GM12875 (cell line): Measurements from ENCODE around the gene GPR161.

Experiments used
- H3K4me3 ChIP-seq: one replicate; pipeline ENCODE4 v1.5.1; 2011; ENCODE audit warnings: low read depth, low read length, control low read depth
- TF ChIP-seq, protein P1 (sequence below): IDR thresholded peaks from 2 replicates; pipeline ENCODE4 v1.5.1; 2011; ENCODE audit warnings: low read depth, mild to moderate bottlenecking, control low read depth, inconsistent platforms, low read length, moderate library complexity, borderline replicate concordance; ENCODE audit not compliant: insufficient read depth

GPR161 gene

GRCh38 chr1:168087696-168088095, 49.0 kb downstream of the GPR161 start:
- H3K4me3 ChIP-seq: no peak overlapping the region
- TF ChIP-seq, protein P1, sequence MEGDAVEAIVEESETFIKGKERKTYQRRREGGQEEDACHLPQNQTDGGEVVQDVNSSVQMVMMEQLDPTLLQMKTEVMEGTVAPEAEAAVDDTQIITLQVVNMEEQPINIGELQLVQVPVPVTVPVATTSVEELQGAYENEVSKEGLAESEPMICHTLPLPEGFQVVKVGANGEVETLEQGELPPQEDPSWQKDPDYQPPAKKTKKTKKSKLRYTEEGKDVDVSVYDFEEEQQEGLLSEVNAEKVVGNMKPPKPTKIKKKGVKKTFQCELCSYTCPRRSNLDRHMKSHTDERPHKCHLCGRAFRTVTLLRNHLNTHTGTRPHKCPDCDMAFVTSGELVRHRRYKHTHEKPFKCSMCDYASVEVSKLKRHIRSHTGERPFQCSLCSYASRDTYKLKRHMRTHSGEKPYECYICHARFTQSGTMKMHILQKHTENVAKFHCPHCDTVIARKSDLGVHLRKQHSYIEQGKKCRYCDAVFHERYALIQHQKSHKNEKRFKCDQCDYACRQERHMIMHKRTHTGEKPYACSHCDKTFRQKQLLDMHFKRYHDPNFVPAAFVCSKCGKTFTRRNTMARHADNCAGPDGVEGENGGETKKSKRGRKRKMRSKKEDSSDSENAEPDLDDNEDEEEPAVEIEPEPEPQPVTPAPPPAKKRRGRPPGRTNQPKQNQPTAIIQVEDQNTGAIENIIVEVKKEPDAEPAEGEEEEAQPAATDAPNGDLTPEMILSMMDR: no peak

GRCh38 chr1:168086438-168086837, 50.3 kb downstream of the GPR161 start:
- H3K4me3 ChIP-seq: no peak overlapping the region
- TF ChIP-seq, protein P1: 0 out of 2 replicates have a peak, but pooled peaks have one; percentile 15

- TF ChIP-seq, protein P1: no peak
These were observed 51.3 kb downstream of the GPR161 start for GRCh38 chr1:168085401-168085872.

DNA sequence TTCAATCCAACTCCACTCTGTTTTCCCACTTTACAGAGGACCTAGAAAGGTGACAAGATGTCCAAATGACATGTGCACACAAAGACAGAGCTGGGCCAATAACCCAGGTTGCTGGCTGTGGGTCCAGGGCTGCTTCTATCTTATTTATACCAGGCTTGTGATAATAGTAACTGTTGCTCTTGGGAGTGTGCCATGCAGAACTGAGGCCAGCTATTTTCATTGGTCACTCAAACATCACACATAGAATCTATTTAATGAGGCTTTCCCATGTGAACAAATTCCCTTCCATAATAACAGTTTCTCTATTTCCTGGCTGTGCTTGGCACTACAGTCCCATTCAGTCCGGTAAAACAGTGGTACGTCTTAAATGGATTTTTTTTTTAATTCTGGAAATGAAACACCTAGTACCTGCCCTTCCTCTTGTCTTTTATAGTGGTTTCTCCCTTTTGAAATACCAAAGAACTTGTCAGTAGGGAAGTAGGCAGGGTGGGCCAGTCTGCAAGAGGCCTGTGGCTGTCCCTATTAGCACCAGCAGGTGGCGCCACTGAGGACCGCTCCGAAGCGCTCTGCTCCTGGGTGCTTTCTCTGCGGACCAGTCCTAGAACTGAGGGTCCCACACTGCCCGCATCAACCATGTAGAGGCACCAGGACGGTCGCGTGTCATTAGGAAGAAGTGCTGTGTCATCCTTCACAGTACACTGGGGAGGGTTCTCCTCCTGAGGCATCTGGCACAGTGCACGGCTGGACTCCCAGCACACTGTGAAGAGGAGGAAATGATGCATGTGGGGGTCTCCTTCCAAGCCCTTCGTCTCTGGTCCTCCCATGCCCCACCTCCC, 52.1 kb downstream of the GPR161 start:
- TF ChIP-seq, protein P1: peak; percentile 89
- no peak overlapping the region for H3K4me3 ChIP-seq

More at GRCh38 chr1:168085401-168085872, 51.3 kb downstream of the GPR161 start:
- no peak overlapping the region for H3K4me3 ChIP-seq

GRCh38 chr1:168083456-168084325, 53.0 kb downstream of the GPR161 start:
- no peak overlapping the region for H3K4me3 ChIP-seq
- TF ChIP-seq, protein P1: no peak

DNA sequence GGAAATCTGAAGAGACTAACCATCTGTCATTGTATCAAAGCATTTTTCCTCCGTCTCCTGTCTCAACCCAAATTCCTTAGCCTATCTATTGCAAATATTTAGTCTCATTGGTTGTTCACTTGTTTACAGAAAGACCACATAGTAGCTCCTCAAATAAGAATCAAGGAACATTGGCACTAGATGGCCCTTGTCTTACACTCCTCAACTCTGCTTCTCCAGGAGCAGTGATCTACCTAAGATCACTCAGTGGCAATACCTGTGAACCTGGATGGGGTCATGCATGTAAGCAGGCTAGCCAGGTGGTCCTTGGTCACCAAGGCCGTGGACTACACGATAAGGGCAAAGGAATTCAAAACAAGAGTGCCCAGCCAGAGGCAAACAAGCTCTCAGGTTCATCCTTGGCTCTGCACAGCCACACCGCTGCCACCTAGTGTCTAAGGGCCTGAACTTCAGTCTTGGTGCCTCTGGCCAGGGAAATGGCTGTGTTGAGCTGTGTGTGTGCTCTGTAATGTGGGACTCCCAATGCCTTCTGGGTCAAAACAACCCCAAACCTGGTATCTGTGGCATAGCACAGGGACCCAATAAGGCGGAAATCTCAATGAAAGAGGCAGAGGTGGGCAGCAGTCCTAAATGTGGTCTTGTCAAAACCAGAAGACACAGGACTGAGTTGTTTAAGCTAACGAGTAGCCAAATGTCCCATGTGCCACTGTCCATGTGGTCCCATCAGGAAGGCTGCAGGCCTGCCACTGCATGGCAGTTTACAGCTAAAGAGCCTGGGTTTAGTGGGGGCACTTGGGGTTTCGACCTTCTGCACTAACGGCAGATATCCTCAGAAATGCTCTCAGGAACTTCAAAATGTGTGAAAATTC, 54.5 kb downstream of the GPR161 start:
- TF ChIP-seq, protein P1: peak; percentile 97
- no peak overlapping the region for H3K4me3 ChIP-seq
